Right atrium auricular region (tissue), 2 donors: ENCODE results near the gene PLA2G2F. TPM values are rescaled to one million over a fixed set of nuclear protein-coding genes. Genes with fewer than 3 reads are reported as not detected.

Experiments used
- DNase-seq: peaks from one replicate; pipeline ENCODE4 v3.0.0-alpha.2; 2019; ENCODE audit warnings: low spot score
- H3K27ac ChIP-seq, 2 donors: fragments of 200-600 bp; sonication (generic); 1 replicate in 1 of 2; 2 replicates in 1 of 2; pipeline ENCODE4 v1.5.1; 2016 to 2019
- H3K27me3 ChIP-seq, 2 donors: fragments of 200-600 bp; sonication (generic); one replicate each; pipeline versions ENCODE4 v1.5.1 to v1.6.0; 2017 to 2019
- H3K36me3 ChIP-seq: fragments of 200-600 bp; sonication (generic); one replicate; pipeline ENCODE4 v1.5.1; 2016
- H3K4me1 ChIP-seq, 2 donors: fragments of 200-600 bp; sonication (generic); one replicate each; pipeline versions ENCODE4 v1.5.1 to v1.6.0; 2017 to 2019
- H3K4me3 ChIP-seq, 2 donors: fragments of 200-600 bp; sonication (generic); 1 replicate in 1 of 2; 2 replicates in 1 of 2; pipeline ENCODE4 v1.5.1; 2017 to 2019; ENCODE audit warnings: mild to moderate bottlenecking in 1 of 2, moderate library complexity in 1 of 2
- H3K9me3 ChIP-seq, 2 donors: fragments of 200-600 bp; sonication (generic); one replicate each; pipeline ENCODE4 v1.5.1; 2019
- total RNA-seq, 2 donors: library from RNA; depleted of rRNA; stranded (reverse); fragments of >200 nt; gene quantifications; one replicate each; pipeline ENCODE4 v1.1.0, GENCODE V29; 2016
- TF ChIP-seq, protein P1 (sequence below), 2 donors: fragments of 200-600 bp; sonication (generic); IDR thresholded peaks; one replicate each; pipeline ENCODE4 v1.5.1; 2019; ENCODE audit warnings: antibody characterized with exemption in 2 of 2

The PLA2G2F gene
- total RNA-seq, 2 donors from 2014 or later, result not detected

DNA sequence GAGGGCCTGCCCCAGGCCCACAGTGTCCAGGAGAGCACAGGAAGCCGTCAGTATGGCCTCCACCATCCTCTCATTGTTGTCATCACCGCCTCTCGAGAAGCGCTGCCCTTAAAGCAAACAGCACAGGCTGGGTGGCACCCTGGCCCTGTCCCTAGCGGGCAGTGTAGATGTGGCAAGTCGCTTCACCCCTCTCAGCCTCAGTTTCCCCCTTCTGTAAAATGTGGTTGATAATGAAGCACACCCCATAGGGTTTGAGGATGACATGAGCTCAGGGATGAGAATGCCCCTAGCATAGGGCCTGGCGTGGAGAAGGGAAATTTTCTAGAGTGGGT is 13.4 kb downstream of the PLA2G2F start:
- peak overlapping the region; percentile 53 for H3K27ac ChIP-seq
- peak overlapping the region in 1 of 2 donors; percentile 50 for H3K4me3 ChIP-seq
- H3K27me3 ChIP-seq, result no peaks in the 10 kb centered on the region
- H3K4me1 ChIP-seq, result peaks cover 0 to 16% of the 10 kb centered on the region in 2 donors
- DNase-seq, result no peak
- H3K36me3 ChIP-seq, result no peaks in the 10 kb centered on the region
- TF ChIP-seq, protein P1, sequence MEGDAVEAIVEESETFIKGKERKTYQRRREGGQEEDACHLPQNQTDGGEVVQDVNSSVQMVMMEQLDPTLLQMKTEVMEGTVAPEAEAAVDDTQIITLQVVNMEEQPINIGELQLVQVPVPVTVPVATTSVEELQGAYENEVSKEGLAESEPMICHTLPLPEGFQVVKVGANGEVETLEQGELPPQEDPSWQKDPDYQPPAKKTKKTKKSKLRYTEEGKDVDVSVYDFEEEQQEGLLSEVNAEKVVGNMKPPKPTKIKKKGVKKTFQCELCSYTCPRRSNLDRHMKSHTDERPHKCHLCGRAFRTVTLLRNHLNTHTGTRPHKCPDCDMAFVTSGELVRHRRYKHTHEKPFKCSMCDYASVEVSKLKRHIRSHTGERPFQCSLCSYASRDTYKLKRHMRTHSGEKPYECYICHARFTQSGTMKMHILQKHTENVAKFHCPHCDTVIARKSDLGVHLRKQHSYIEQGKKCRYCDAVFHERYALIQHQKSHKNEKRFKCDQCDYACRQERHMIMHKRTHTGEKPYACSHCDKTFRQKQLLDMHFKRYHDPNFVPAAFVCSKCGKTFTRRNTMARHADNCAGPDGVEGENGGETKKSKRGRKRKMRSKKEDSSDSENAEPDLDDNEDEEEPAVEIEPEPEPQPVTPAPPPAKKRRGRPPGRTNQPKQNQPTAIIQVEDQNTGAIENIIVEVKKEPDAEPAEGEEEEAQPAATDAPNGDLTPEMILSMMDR (IDR thresholded peaks at IDR 0.05), result peak in 1 of 2 donors; percentile 3
- no peaks in the 10 kb centered on the region for H3K9me3 ChIP-seq

- no peaks in the 10 kb centered on the region for H3K36me3 ChIP-seq
- H3K9me3 ChIP-seq, result no peaks in the 10 kb centered on the region
- peaks cover 0 to 16% of the 10 kb centered on the region in 2 donors for H3K4me1 ChIP-seq
- H3K27me3 ChIP-seq, result no peaks in the 10 kb centered on the region
- TF ChIP-seq, protein P1 (IDR thresholded peaks at IDR 0.05), result no peak
- peak overlapping the region; percentile 53 for H3K27ac ChIP-seq
- no peak for DNase-seq
- H3K4me3 ChIP-seq, result no peak overlapping the region
Measured at GRCh38 chr1:20153000-20153418, 13.9 kb downstream of the PLA2G2F start.

GRCh38 chr1:20154301-20154831 is 15.2 kb downstream of the PLA2G2F start:
- H3K36me3 ChIP-seq, result no peaks in the 10 kb centered on the region
- H3K4me1 ChIP-seq, result peaks cover 0 to 16% of the 10 kb centered on the region in 2 donors
- no peaks in the 10 kb centered on the region for H3K27me3 ChIP-seq
- TF ChIP-seq, protein P1 (IDR thresholded peaks at IDR 0.05), result no peak
- H3K4me3 ChIP-seq, result peak overlapping the region in 1 of 2 donors; percentile 11
- peaks cover 0 to 4% of the 10 kb centered on the region in 2 donors for H3K9me3 ChIP-seq
- no peak for DNase-seq
- H3K27ac ChIP-seq, result no peak overlapping the region

GRCh38 chr1:20158358-20159070 is 19.4 kb downstream of the PLA2G2F start:
- Histone ChIP-seq H3K4me3 (no peak overlapping the region), H3K27ac (no peak overlapping the region), H3K36me3 (no peaks in the 10 kb centered on the region), H3K4me1 (no peaks in the 10 kb centered on the region), H3K9me3 (peaks cover 0 to 26% of the 10 kb centered on the region in 2 donors), H3K27me3 (no peaks in the 10 kb centered on the region)
- DNase-seq, result no peak
- TF ChIP-seq, protein P1 (IDR thresholded peaks at IDR 0.05), result no peak

GRCh38 chr1:20160034-20160433 is 20.9 kb downstream of the PLA2G2F start:
- DNase-seq, result no peak

More at GRCh38 chr1:20160034-20160433, 20.9 kb downstream of the PLA2G2F start:
- Histone ChIP-seq H3K4me3 (no peak overlapping the region), H3K9me3 (peaks cover 0 to 26% of the 10 kb centered on the region in 2 donors), H3K36me3 (no peaks in the 10 kb centered on the region), H3K27me3 (no peaks in the 10 kb centered on the region), H3K4me1 (peaks cover 0 to 11% of the 10 kb centered on the region in 2 donors), H3K27ac (no peak overlapping the region)
- TF ChIP-seq, protein P1 (IDR thresholded peaks at IDR 0.05), result no peak
